ENCODE data around the gene SMPD3.

SMPD3 gene

GRCh38 chr16:68319185-68319908 lies 129.0 kb downstream of the SMPD3 start:
- no peak for DNase-seq

- no peak for DNase-seq
Measured at GRCh38 chr16:68313116-68313515, 135.2 kb downstream of the SMPD3 start.

- DNase-seq: peak; percentile 95
Measured at GRCh38 chr16:68310774-68311511, 137.4 kb downstream of the SMPD3 start, which contains the start of the genes PRMT7 and SLC7A6OS. Gene PRMT7 (plus strand): TSS chr16:68311019. CDS start chr16:68315980, 4,961 bp downstream. Gene SLC7A6OS (minus strand): TSS chr16:68310946. CDS start chr16:68310926, 20 bp downstream.

- no peak for DNase-seq
Measured at GRCh38 chr16:68310437-68310773, 137.9 kb downstream of the SMPD3 start.

GRCh38 chr16:68309799-68310198 lies 138.5 kb downstream of the SMPD3 start:
- no peak for DNase-seq

Measured in NCI-H2171 treated with DMSO at 0.1 percent for 48 hours (cell line).